ENCODE results near the gene CHTF8. TPM values are rescaled to one million over a fixed set of nuclear protein-coding genes. Genes with fewer than 3 reads are reported as not detected.

CHTF8 gene
- total and polyA plus RNA-seq, 2 experiments from 2014 or later = 56.7 to 69.9 TPM

DNA sequence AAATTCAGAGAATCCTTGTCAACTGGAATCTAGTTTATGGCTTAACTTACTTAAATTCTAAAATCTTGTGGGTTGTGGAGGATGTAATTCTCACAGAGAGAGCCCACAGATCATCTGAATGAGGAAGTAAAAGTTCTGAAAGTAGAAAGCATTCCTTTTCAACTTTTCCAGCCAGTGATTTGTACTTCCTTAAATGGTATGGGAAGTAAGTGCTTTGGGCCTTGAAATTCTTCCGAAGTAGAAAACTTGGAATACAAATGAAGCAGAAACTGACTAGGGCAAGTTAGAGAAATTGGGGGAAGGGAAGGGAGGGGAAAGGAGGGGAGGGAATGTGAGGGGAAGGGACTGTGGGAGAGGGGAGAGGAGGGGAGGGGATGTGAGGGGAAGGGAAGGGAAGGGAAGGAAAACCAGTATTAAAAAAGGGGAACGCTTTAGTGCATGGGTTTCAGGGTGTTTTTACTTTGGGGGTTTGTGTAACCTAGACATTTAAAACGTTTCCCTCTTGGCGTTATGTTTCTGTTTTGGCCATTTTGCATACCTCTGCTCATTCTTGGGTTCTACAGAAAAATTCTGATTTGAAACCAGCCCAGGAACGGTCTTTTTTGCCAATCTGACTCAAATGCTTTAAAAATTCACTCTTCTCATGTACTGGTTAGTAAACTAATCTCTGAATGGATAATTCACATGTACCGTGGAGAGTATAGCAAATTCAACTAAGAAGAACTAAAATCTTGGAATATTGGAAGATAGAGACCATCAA, 39.1 kb upstream of the CHTF8 start:
- H3K4me2 ChIP-seq (ENCODE audit: unreplicated experiment) = peak overlapping the region; percentile 29
- in situ Hi-C loops (cut with MboI) = no loop called here

GRCh38 chr16:69169607-69170352, 37.4 kb upstream of the CHTF8 start:
- in situ Hi-C loops (cut with MboI) = no loop called here

More for the DNA sequence above, 39.1 kb upstream of the CHTF8 start:
- Histone ChIP-seq H2AFZ (peak overlapping the region; percentile 11; the same call in 1 of the 2 replicates), H3K27me3 (replicated peaks; ENCODE audit: insufficient read depth) (no peaks in the 10 kb centered on the region), H3K79me2 (ENCODE audit: insufficient read depth) (0 out of 2 replicates have a peak, but pooled peaks cover 3% of the 10 kb centered on the region), H3K9ac (peak overlapping the region; percentile 0; the same call in 1 of the 2 replicates), H3K27ac (peak overlapping the region; percentile 21; the same call in 1 of the 2 replicates), H3K36me3 (ENCODE audit: low read depth) (peaks cover 13% of the 10 kb centered on the region; the same call in 1 of the 2 replicates), H3K9me3 (ENCODE audit: low read depth) (no peaks in the 10 kb centered on the region), H3K9me2 (ENCODE audit: insufficient read depth) (no peaks in the 10 kb centered on the region), H3K4me1 (ENCODE audit: insufficient read depth) (peaks cover 50% of the 10 kb centered on the region), H4K20me1 (ENCODE audit: insufficient read depth) (no peaks in the 10 kb centered on the region), H3K4me3 (no peak overlapping the region), H3F3A (ENCODE audit: insufficient read depth) (peaks cover 59% of the 10 kb centered on the region)
- WGBS, 2 experiments (ENCODE audit: low coverage in 1 of 2, low lambda C conversion rate in 2 of 2, missing lambda C conversion rate in 2 of 2) = 30 to 40% methylated on average over 5 to 6 of the region's 6 CpGs
- no peak for TF ChIP-seq EZH2 (IDR thresholded peaks at IDR 0.05; ENCODE audit: insufficient read depth, poor library complexity, severe bottlenecking)
- TF ChIP-seq EZH2phosphoT487 (IDR thresholded peaks at IDR 0.05; ENCODE audit: insufficient read depth, low read depth) = no peak
- peak; percentile 44 for DNase-seq

DNA sequence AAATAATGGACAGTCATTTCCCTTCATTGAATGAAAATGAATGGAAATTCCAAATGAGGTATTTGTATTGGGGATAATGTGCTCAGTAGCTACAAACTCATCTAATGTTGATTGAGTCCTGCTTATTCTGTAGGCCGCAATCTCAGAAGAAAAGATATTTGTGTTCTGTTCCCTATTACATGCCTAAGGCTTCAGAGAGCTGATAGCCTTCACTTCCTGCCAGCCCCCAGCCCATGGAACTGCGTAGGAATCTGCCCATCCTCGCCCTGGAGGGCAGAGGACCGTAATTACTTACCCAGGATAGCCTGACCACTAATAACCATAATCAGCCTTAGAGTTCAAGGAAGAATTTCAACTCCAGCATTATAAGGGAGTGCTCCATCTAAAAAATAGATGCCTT, 36.7 kb upstream of the CHTF8 start:
- H3K4me1 ChIP-seq (ENCODE audit: insufficient read depth) = peaks cover 51% of the 10 kb centered on the region
- H3K4me2 ChIP-seq (ENCODE audit: unreplicated experiment) = no peak overlapping the region
- H4K20me1 ChIP-seq (ENCODE audit: insufficient read depth) = no peaks in the 10 kb centered on the region
- no peak for TF ChIP-seq EZH2phosphoT487 (IDR thresholded peaks at IDR 0.05; ENCODE audit: insufficient read depth, low read depth)
- TF ChIP-seq EZH2 (IDR thresholded peaks at IDR 0.05; ENCODE audit: insufficient read depth, poor library complexity, severe bottlenecking) = no peak
- no peaks in the 10 kb centered on the region for H3K9me3 ChIP-seq (ENCODE audit: low read depth)
- H3K4me3 ChIP-seq = no peak overlapping the region
- no peaks in the 10 kb centered on the region for H3K9me2 ChIP-seq (ENCODE audit: insufficient read depth)
- H3K79me2 ChIP-seq (ENCODE audit: insufficient read depth) = 0 out of 2 replicates have a peak, but pooled peaks cover 3% of the 10 kb centered on the region
- DNase-seq = no peak
- no peak overlapping the region for H2AFZ ChIP-seq
- H3F3A ChIP-seq (ENCODE audit: insufficient read depth) = peaks cover 64% of the 10 kb centered on the region
- in situ Hi-C loops (cut with MboI) = no loop called here
- H3K36me3 ChIP-seq (ENCODE audit: low read depth) = peaks cover 13% of the 10 kb centered on the region; the same call in 1 of the 2 replicates
- no peak overlapping the region for H3K9ac ChIP-seq
- H3K27me3 ChIP-seq (replicated peaks; ENCODE audit: insufficient read depth) = no peaks in the 10 kb centered on the region
- WGBS, 2 experiments (ENCODE audit: low coverage in 1 of 2, low lambda C conversion rate in 2 of 2, missing lambda C conversion rate in 2 of 2) = 99% methylated on average over 4 of the region's 4 CpGs
- no peak overlapping the region for H3K27ac ChIP-seq

More at GRCh38 chr16:69169607-69170352, 37.4 kb upstream of the CHTF8 start:
- H3K36me3 ChIP-seq (ENCODE audit: low read depth) = peaks cover 13% of the 10 kb centered on the region; the same call in 1 of the 2 replicates
- no peak overlapping the region for H2AFZ ChIP-seq
- TF ChIP-seq EZH2 (IDR thresholded peaks at IDR 0.05; ENCODE audit: insufficient read depth, poor library complexity, severe bottlenecking) (no peak), EZH2phosphoT487 (IDR thresholded peaks at IDR 0.05; ENCODE audit: insufficient read depth, low read depth) (no peak)
- H3K4me3 ChIP-seq = no peak overlapping the region
- no peaks in the 10 kb centered on the region for H4K20me1 ChIP-seq (ENCODE audit: insufficient read depth)
- H3K9ac ChIP-seq = no peak overlapping the region
- no peak for DNase-seq
- no peaks in the 10 kb centered on the region for H3K27me3 ChIP-seq (replicated peaks; ENCODE audit: insufficient read depth)
- H3K4me2 ChIP-seq (ENCODE audit: unreplicated experiment) = no peak overlapping the region
- H3K79me2 ChIP-seq (ENCODE audit: insufficient read depth) = 0 out of 2 replicates have a peak, but pooled peaks cover 3% of the 10 kb centered on the region
- no peaks in the 10 kb centered on the region for H3K9me2 ChIP-seq (ENCODE audit: insufficient read depth)
- no peaks in the 10 kb centered on the region for H3K9me3 ChIP-seq (ENCODE audit: low read depth)
- H3F3A ChIP-seq (ENCODE audit: insufficient read depth) = peaks cover 66% of the 10 kb centered on the region
- 89 to 91% methylated on average over 6 of the region's 6 CpGs for WGBS, 2 experiments (ENCODE audit: low coverage in 1 of 2, low lambda C conversion rate in 2 of 2, missing lambda C conversion rate in 2 of 2)
- H3K4me1 ChIP-seq (ENCODE audit: insufficient read depth) = peaks cover 54% of the 10 kb centered on the region
- no peak overlapping the region for H3K27ac ChIP-seq
